Gastrocnemius medialis (tissue), 4 donors: Measurements from ENCODE around the gene DSCAML1.

Experiments
- POLR2A ChIP-seq, 2 donors: fragments of 450-650 bp; IDR thresholded peaks; one replicate each; pipeline ENCODE4 v1.6.1; 2017; ENCODE audit warnings: antibody characterized with exemption in 2 of 2, mild to moderate bottlenecking in 2 of 2, moderate library complexity in 2 of 2
- TF ChIP-seq, protein P1 (sequence below), 5 experiments: fragments of 450-650 bp in 3 of 5; fragments of 200-600 bp in 2 of 5; sonication (generic) in 2 of 5; IDR thresholded peaks in 4 of 5; conservative IDR thresholded peaks in 1 of 5; 1 replicate in 4 of 5; 2 replicates in 1 of 5; pipeline ENCODE4 v1.5.1; 2016 to 2019; ENCODE audit warnings: antibody characterized with exemption in 5 of 5, mild to moderate bottlenecking in 3 of 5, moderate library complexity in 3 of 5

- TF ChIP-seq, protein P1, sequence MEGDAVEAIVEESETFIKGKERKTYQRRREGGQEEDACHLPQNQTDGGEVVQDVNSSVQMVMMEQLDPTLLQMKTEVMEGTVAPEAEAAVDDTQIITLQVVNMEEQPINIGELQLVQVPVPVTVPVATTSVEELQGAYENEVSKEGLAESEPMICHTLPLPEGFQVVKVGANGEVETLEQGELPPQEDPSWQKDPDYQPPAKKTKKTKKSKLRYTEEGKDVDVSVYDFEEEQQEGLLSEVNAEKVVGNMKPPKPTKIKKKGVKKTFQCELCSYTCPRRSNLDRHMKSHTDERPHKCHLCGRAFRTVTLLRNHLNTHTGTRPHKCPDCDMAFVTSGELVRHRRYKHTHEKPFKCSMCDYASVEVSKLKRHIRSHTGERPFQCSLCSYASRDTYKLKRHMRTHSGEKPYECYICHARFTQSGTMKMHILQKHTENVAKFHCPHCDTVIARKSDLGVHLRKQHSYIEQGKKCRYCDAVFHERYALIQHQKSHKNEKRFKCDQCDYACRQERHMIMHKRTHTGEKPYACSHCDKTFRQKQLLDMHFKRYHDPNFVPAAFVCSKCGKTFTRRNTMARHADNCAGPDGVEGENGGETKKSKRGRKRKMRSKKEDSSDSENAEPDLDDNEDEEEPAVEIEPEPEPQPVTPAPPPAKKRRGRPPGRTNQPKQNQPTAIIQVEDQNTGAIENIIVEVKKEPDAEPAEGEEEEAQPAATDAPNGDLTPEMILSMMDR (IDR thresholded peaks at IDR 0.05 in 4 of 5, conservative IDR thresholded peaks at IDR 0.05 in 1 of 5), result no peak
- no peak for TF ChIP-seq POLR2A (IDR thresholded peaks at IDR 0.05)
Measured at GRCh38 chr11:117510646-117511045, 286.4 kb downstream of the DSCAML1 start.
